HEK293 (cell line): ENCODE measurements around the gene LECT2.

Experiments
- CTCF ChIA-PET: fragments of 350-600 bp; formaldehyde crosslinking; extraction: SDS; loops from one replicate; lab custom pipeline; 2021; ENCODE audit warnings: antibody characterized with exemption; lab: Yijun Ruan, JAX
- POLR2A ChIA-PET: fragments of 300-600 bp; formaldehyde crosslinking; extraction: SDS; loops from one replicate; lab custom pipeline; 2020; ENCODE audit warnings: antibody characterized with exemption, inconsistent platforms; lab: Yijun Ruan, JAX
- H3K27ac ChIP-seq: fragments of 200-500 bp; sonication (Bioruptor generic); 2 replicates; pipeline ENCODE4 v1.5.1; 2014; ENCODE audit warnings: low read depth, low read length, control low read depth, inconsistent platforms; ENCODE audit errors: extremely low read depth
- H3K36me3 ChIP-seq, 2 experiments: fragments of 200-500 bp in 1 of 2; sonication (Bioruptor generic) in 1 of 2; 1 replicate in 1 of 2; 2 replicates in 1 of 2; pipeline ENCODE4 v1.5.1; 2014 to 2017; ENCODE audit warnings: inconsistent platforms in 2 of 2, low read length in 2 of 2; ENCODE audit not compliant: control insufficient read depth in 2 of 2, insufficient read depth in 1 of 2
- H3K4me1 ChIP-seq: fragments of 200-500 bp; sonication (Bioruptor generic); 2 replicates; pipeline ENCODE4 v1.5.1; 2014; ENCODE audit warnings: mild to moderate bottlenecking, low read length, inconsistent platforms; ENCODE audit not compliant: control insufficient read depth, insufficient read depth
- H3K4me3 ChIP-seq: 2 replicates; pipeline ENCODE4 v1.5.1; 2011; ENCODE audit warnings: low read depth, mild to moderate bottlenecking, control low read depth, low read length, moderate library complexity
- H3K9me3 ChIP-seq: fragments of 200-500 bp; sonication (Bioruptor generic); 2 replicates; pipeline ENCODE4 v1.5.1; 2014; ENCODE audit warnings: low read depth, low read length, inconsistent platforms; ENCODE audit not compliant: control insufficient read depth, insufficient read depth
- GFI1B ChIP-seq: fragments of 450-650 bp; formaldehyde crosslinking; IDR thresholded peaks from 2 replicates; pipeline ENCODE4 v1.5.1; 2016; ENCODE audit warnings: missing biosample characterization, missing genetic modification characterization
- KLF7 ChIP-seq: fragments of 450-650 bp; formaldehyde crosslinking; IDR thresholded peaks from 2 replicates; pipeline ENCODE4 v1.5.1; 2016; ENCODE audit warnings: missing biosample characterization, missing genetic modification characterization, borderline replicate concordance
- MEIS1 ChIP-seq: sonication (generic); formaldehyde crosslinking; IDR thresholded peaks from 2 replicates; pipeline ENCODE4 v1.8.1; 2022; ENCODE audit warnings: missing genetic modification reagents, mild to moderate bottlenecking, borderline replicate concordance
- SALL2 ChIP-seq: fragments of 450-650 bp; formaldehyde crosslinking; IDR thresholded peaks from 2 replicates; pipeline ENCODE4 v1.5.0; 2017; ENCODE audit warnings: missing biosample characterization, mild to moderate bottlenecking, missing genetic modification characterization, borderline replicate concordance
- ZFP37 ChIP-seq: fragments of 450-650 bp; formaldehyde crosslinking; IDR thresholded peaks from 2 replicates; pipeline ENCODE4 v1.5.1; 2016; ENCODE audit warnings: missing biosample characterization, missing genetic modification characterization
- ZNF19 ChIP-seq: fragments of 450-650 bp; formaldehyde crosslinking; IDR thresholded peaks from 2 replicates; pipeline ENCODE4; 2016; ENCODE audit warnings: missing biosample characterization, missing genetic modification characterization, low read depth
- ZNF274 ChIP-seq, 2 experiments: fragments of 200-500 bp in 1 of 2; fragments of 450-650 bp in 1 of 2; sonication (Bioruptor generic) in 1 of 2; formaldehyde crosslinking in 1 of 2; IDR thresholded peaks; 2 replicates each; pipeline versions ENCODE4 v1.5.1 to v1.6.1; 2014 to 2016; ENCODE audit warnings: borderline replicate concordance in 1 of 2, inconsistent platforms in 1 of 2, low read length in 1 of 2, missing biosample characterization in 1 of 2, missing genetic modification characterization in 1 of 2
- ZNF433 ChIP-seq: fragments of 450-650 bp; formaldehyde crosslinking; IDR thresholded peaks from 2 replicates; pipeline ENCODE4 v1.5.1; 2016; ENCODE audit warnings: missing biosample characterization, missing genetic modification characterization, low read depth
- ZNF529 ChIP-seq: fragments of 450-650 bp; formaldehyde crosslinking; IDR thresholded peaks from 2 replicates; pipeline ENCODE4 v1.5.1; 2017; ENCODE audit warnings: missing genetic modification characterization, missing biosample characterization; ENCODE audit not compliant: insufficient replicate concordance
- ZNF558 ChIP-seq: fragments of 450-650 bp; formaldehyde crosslinking; IDR thresholded peaks from 2 replicates; pipeline ENCODE4 v1.5.1; 2016; ENCODE audit warnings: missing biosample characterization, missing genetic modification characterization
- ZNF560 ChIP-seq: fragments of 450-650 bp; formaldehyde crosslinking; IDR thresholded peaks from 2 replicates; pipeline ENCODE4 v1.5.1; 2017; ENCODE audit warnings: missing biosample characterization, missing genetic modification characterization, borderline replicate concordance
- ZNF621 ChIP-seq: fragments of 450-650 bp; formaldehyde crosslinking; IDR thresholded peaks from 2 replicates; pipeline ENCODE4 v1.5.1; 2017; ENCODE audit warnings: missing biosample characterization, missing genetic modification characterization
- ZNF654 ChIP-seq: fragments of 450-650 bp; formaldehyde crosslinking; IDR thresholded peaks from 2 replicates; pipeline ENCODE4 v1.5.1; 2016; ENCODE audit warnings: low read depth, missing biosample characterization, missing genetic modification characterization
- ZNF791 ChIP-seq: fragments of 450-650 bp; formaldehyde crosslinking; IDR thresholded peaks from 2 replicates; pipeline ENCODE4 v1.5.1; 2016; ENCODE audit warnings: missing biosample characterization, missing genetic modification characterization
- ZSCAN16 ChIP-seq: fragments of 450-650 bp; formaldehyde crosslinking; IDR thresholded peaks from 2 replicates; pipeline ENCODE4 v1.5.1; 2016; ENCODE audit warnings: missing biosample characterization, missing genetic modification characterization
- TF ChIP-seq, protein P1 (sequence below): fragments of 450-650 bp; formaldehyde crosslinking; IDR thresholded peaks from 2 replicates; pipeline ENCODE4 v1.5.1; 2016; ENCODE audit warnings: missing biosample characterization, missing genetic modification characterization

LECT2 gene

DNA sequence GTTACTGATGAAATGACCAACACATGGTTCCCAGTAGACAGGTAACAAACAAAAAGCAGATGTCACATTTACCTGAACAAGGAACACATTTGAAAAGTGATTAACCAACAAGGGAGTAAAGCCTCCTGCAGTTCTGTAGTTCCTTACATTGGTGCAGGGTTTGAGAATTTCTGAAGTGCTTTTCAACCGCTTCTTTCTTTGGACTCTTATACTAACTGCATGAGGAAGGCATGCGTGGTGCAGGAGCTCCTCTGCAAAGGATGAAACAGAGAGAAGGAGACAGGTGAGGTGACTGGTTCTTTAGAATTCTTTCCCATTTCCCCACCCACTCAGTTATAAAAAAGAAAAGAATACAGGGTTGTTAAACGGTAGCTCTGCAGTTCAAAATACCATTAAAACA, 54.5 kb downstream of the LECT2 start (continued):
- TF ChIP-seq ZFP37 (tag by site-specific recombination): no peak
- TF ChIP-seq ZNF558 (tag by site-specific recombination): no peak
- no peak for TF ChIP-seq ZNF433 (tag by site-specific recombination)
- TF ChIP-seq ZNF621 (tag by site-specific recombination): no peak

DNA sequence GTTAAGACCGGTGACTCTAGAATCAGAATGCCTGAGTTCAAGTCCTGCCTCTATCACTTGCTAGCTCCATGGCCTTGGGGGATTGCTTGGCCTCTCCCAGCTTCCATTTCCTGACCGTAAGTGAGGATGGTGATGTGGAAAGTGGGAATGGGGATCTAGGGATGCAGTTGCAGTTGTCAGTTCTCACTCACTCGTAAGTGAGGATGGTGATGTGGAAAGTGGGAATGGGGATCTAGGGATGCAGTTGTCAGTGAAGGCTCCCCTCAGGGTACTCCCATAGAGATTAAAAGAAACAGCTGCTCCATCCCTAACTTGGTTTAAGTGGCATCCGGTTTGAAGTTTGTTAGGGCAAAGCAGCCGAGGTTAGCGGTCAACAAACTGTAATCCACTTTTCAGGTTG, 56.1 kb downstream of the LECT2 start:
- Histone ChIP-seq H3K36me3 (no peaks in the 10 kb centered on the region), H3K9me3 (no peaks in the 10 kb centered on the region), H3K27ac (no peak overlapping the region), H3K4me1 (peaks cover 31% of the 10 kb centered on the region), H3K4me3 (no peak overlapping the region)
- ChIA-PET POLR2A (no interaction called here), CTCF (interaction anchor here (0.6 to 1.6 kb wide), 4 partner anchors 8 to 688 kb away, joined by 3 to 4 read pairs (median 4); no protein-coding TSS in a partner anchor)
- no peak for TF ChIP-seq ZNF19
- TF ChIP-seq GFI1B (tag by site-specific recombination): no peak
- no peak for TF ChIP-seq SALL2
- no peak for TF ChIP-seq ZNF529
- TF ChIP-seq MEIS1: no peak
- TF ChIP-seq ZSCAN16 (tag by site-specific recombination): no peak
- TF ChIP-seq ZNF274 (IDR thresholded peaks at IDR 0.05; ENCODE audit: low read length): no peak
- no peak for TF ChIP-seq ZNF274 (tag by site-specific recombination; IDR thresholded peaks at IDR 0.05; ENCODE audit: borderline replicate concordance)
- no peak for TF ChIP-seq ZNF654 (tag by site-specific recombination)
- no peak for TF ChIP-seq ZNF560 (tag by site-specific recombination)
- TF ChIP-seq ZNF791 (tag by site-specific recombination): no peak
- TF ChIP-seq KLF7 (tag by site-specific recombination): no peak
- TF ChIP-seq, protein P1, sequence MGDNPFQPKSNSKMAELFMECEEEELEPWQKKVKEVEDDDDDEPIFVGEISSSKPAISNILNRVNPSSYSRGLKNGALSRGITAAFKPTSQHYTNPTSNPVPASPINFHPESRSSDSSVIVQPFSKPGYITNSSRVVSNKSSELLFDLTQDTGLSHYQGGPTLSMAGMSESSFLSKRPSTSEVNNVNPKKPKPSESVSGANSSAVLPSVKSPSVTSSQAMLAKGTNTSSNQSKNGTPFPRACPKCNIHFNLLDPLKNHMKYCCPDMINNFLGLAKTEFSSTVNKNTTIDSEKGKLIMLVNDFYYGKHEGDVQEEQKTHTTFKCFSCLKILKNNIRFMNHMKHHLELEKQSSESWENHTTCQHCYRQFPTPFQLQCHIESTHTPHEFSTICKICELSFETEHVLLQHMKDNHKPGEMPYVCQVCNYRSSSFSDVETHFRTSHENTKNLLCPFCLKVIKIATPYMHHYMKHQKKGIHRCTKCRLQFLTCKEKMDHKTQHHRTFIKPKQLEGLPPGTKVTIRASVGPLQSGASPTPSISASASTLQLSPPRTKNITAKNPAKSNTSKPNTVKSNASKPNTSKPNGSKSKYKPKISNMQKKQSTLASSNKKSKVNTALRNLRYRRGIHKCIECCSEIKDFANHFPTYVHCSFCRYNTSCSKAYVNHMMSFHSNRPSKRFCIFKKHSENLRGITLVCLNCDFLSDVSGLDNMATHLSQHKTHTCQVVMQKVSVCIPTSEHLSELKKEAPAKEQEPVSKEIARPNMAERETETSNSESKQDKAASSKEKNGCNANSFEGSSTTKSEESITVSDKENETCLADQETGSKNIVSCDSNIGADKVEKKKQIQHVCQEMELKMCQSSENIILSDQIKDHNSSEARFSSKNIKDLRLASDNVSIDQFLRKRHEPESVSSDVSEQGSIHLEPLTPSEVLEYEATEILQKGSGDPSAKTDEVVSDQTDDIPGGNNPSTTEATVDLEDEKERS (tag by site-specific recombination): no peak
